T-cell (primary cell): ENCODE data around the gene PAK1. TPM values are rescaled to one million over a fixed set of nuclear protein-coding genes. Genes with fewer than 3 reads are reported as not detected.

Experiments
- ATAC-seq, 4 experiments: fragments of 200-7000 bp in 3 of 4; fragments of 150-1000 bp in 1 of 4; cut with Tn5 transposase; replicated peaks in 1 of 4; 1 replicate in 3 of 4; 2 replicates in 1 of 4; pipeline ENCODE4 v1.10.0; 2021; ENCODE audit warnings: moderate library complexity in 3 of 4, mild to moderate bottlenecking in 2 of 4, moderate number of reproducible peaks in 1 of 4
- CTCF ChIA-PET, 2 donors: fragments of 300-600 bp; sonication (Branson Sonifier 250); formaldehyde crosslinking; loops; one replicate each; lab custom pipeline; 2022; ENCODE audit warnings: antibody characterized with exemption in 2 of 2; lab: Charles Lee
- POLR2A ChIA-PET, 2 donors: fragments of 300-600 bp; sonication (Branson Sonifier 250); formaldehyde crosslinking; loops; one replicate each; lab custom pipeline; 2022; ENCODE audit warnings: antibody characterized with exemption in 2 of 2; lab: Charles Lee
- DNase-seq, 35 experiments: peaks; one replicate each; pipeline versions ENCODE4 v3.0.0 to v3.0.0-alpha.2; 2013 to 2023
- H3K27ac ChIP-seq: one replicate; pipeline ENCODE4 v1.5.1; 2013; ENCODE audit warnings: low read length
- H3K27me3 ChIP-seq, 2 experiments: replicated peaks in 1 of 2; 1 replicate in 1 of 2; 2 replicates in 1 of 2; pipeline versions ENCODE4 v1.6.1 to v1.7.0; 2013; ENCODE audit warnings: low read length in 1 of 2, mixed read lengths in 1 of 2; ENCODE audit not compliant: control insufficient read depth in 2 of 2, insufficient read depth in 2 of 2; ENCODE audit errors: extremely low read depth in 1 of 2
- H3K36me3 ChIP-seq, 2 donors: 1 replicate in 1 of 2; 2 replicates in 1 of 2; pipeline versions ENCODE4 v1.6.1 to v1.7.0; 2013; ENCODE audit warnings: low read length in 1 of 2; ENCODE audit not compliant: control insufficient read depth in 2 of 2, insufficient read depth in 1 of 2; ENCODE audit errors: extremely low read depth in 1 of 2
- H3K4me1 ChIP-seq, 2 experiments: 1 replicate in 1 of 2; 2 replicates in 1 of 2; pipeline versions ENCODE4 v1.6.1 to v1.7.0; 2013; ENCODE audit warnings: low read length in 2 of 2, mixed read lengths in 1 of 2; ENCODE audit not compliant: insufficient read depth in 2 of 2, control insufficient read depth in 1 of 2; ENCODE audit errors: extremely low read depth in 1 of 2
- H3K4me3 ChIP-seq, 2 donors: 1 replicate in 1 of 2; 2 replicates in 1 of 2; pipeline versions ENCODE4 v1.5.1 to v1.7.0; 2013; ENCODE audit warnings: mild to moderate bottlenecking in 2 of 2, low read length in 1 of 2, moderate library complexity in 1 of 2; ENCODE audit not compliant: control insufficient read depth in 1 of 2; ENCODE audit errors: extremely low read depth in 1 of 2
- H3K9me3 ChIP-seq: 2 replicates; pipeline ENCODE4 v1.7.0; 2013
- H3K27ac Mint-ChIP-seq, 2 donors: one replicate each; pipeline ENCODE4 v1.8.0; 2020 to 2021; ENCODE audit warnings: mild to moderate bottlenecking in 2 of 2, mixed read lengths in 2 of 2
- H3K27me3 Mint-ChIP-seq, 2 donors: one replicate each; pipeline ENCODE4 v1.8.0; 2021 to 2022; ENCODE audit warnings: mixed read lengths in 2 of 2
- H3K36me3 Mint-ChIP-seq: one replicate; pipeline ENCODE4 v1.8.0; 2021; ENCODE audit warnings: mixed read lengths
- H3K4me1 Mint-ChIP-seq, 3 donors: one replicate each; pipeline ENCODE4 v1.8.0; 2020 to 2022; ENCODE audit warnings: mixed read lengths in 3 of 3, mild to moderate bottlenecking in 1 of 3
- H3K4me3 Mint-ChIP-seq, 3 donors: one replicate each; pipeline ENCODE4 v1.8.0; 2020 to 2022; ENCODE audit warnings: mild to moderate bottlenecking in 3 of 3, mixed read lengths in 3 of 3, moderate library complexity in 3 of 3
- H3K9me3 Mint-ChIP-seq, 3 donors: one replicate each; pipeline ENCODE4 v1.8.0; 2020 to 2022; ENCODE audit warnings: mixed read lengths in 3 of 3
- WGBS: methylation state at CpG from one replicate; pipeline ENCODE4 v1.1.5; 2013; ENCODE audit warnings: missing lambda C conversion rate; ENCODE audit not compliant: insufficient coverage; 5-methylcytosine and 5-hydroxymethylcytosine counted together
- total RNA-seq, 35 experiments: library from RNA in 6 of 35; stranded (reverse) in 6 of 35; fragments of 120-200 nt in 1 of 35; gene quantifications; one replicate each; pipeline versions ENCODE4 v1.2.1 to v1.2.4 and lab custom pipeline; 2013 to 2026

The PAK1 gene
- total RNA-seq, 5 donors from 2014 or later (not counting 1 experiment from before 2014, with no cell fraction given): 15.9 to 28.0 (median 18.7) TPM

GRCh38 chr11:77320351-77320750, 153.5 kb downstream of the PAK1 start:
- Histone ChIP-seq H3K4me1 (no peaks in the 10 kb centered on the region), H3K4me3 (no peak overlapping the region), H3K36me3 (peaks cover 4 to 8% of the 10 kb centered on the region in 2 donors), H3K27ac (no peak overlapping the region), H3K27me3 (no peaks in the 10 kb centered on the region), H3K9me3 (no peaks in the 10 kb centered on the region)
- H3K4me3 Mint-ChIP-seq: no peak overlapping the region
- CTCF ChIA-PET: no interaction called here
- peaks cover 16% of the 10 kb centered on the region for H3K36me3 Mint-ChIP-seq
- ATAC-seq (no peak), DNase-seq (no peak)
- no peaks in the 10 kb centered on the region for H3K4me1 Mint-ChIP-seq
- POLR2A ChIA-PET: no interaction called here
- H3K9me3 Mint-ChIP-seq: no peaks in the 10 kb centered on the region
- H3K27me3 Mint-ChIP-seq: peaks cover 0 to 2% of the 10 kb centered on the region in 2 donors
- WGBS: 100% methylated on average over 1 of the region's 1 CpG
- H3K27ac Mint-ChIP-seq: no peak overlapping the region

DNA sequence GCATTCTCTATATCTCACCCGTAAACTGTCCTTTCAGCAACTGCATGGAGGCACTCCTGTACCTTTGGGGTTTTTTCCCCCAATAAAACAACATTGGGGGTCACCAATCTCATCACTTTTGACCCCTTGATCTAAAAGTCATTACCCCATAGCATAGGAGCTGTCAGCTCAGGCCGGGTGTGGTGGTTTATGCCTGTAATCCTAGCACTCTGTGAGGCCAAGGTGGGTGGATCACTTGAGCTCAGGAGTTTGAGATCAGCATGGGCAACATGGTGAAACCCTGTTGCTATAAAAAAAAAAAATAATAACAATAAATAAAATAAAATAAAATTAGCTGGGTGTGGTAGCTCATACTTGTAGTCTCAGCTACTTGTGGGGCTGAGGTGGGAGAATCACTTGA, 155.3 kb downstream of the PAK1 start:
- Mint-ChIP-seq H3K27ac (no peak overlapping the region), H3K36me3 (peaks cover 13% of the 10 kb centered on the region), H3K4me1 (no peaks in the 10 kb centered on the region), H3K9me3 (no peaks in the 10 kb centered on the region), H3K4me3 (no peak overlapping the region), H3K27me3 (peaks cover 0 to 2% of the 10 kb centered on the region in 2 donors)
- H3K4me1 ChIP-seq: no peaks in the 10 kb centered on the region
- no peaks in the 10 kb centered on the region for H3K27me3 ChIP-seq
- WGBS: 100% methylated on average over 1 of the region's 2 CpGs
- H3K27ac ChIP-seq: no peak overlapping the region
- DNase-seq: no peak
- H3K4me3 ChIP-seq: no peak overlapping the region
- H3K9me3 ChIP-seq: no peaks in the 10 kb centered on the region
- no peak for ATAC-seq
- peaks cover 2 to 3% of the 10 kb centered on the region in 2 donors for H3K36me3 ChIP-seq
- ChIA-PET POLR2A (no interaction called here), CTCF (no interaction called here)

DNA sequence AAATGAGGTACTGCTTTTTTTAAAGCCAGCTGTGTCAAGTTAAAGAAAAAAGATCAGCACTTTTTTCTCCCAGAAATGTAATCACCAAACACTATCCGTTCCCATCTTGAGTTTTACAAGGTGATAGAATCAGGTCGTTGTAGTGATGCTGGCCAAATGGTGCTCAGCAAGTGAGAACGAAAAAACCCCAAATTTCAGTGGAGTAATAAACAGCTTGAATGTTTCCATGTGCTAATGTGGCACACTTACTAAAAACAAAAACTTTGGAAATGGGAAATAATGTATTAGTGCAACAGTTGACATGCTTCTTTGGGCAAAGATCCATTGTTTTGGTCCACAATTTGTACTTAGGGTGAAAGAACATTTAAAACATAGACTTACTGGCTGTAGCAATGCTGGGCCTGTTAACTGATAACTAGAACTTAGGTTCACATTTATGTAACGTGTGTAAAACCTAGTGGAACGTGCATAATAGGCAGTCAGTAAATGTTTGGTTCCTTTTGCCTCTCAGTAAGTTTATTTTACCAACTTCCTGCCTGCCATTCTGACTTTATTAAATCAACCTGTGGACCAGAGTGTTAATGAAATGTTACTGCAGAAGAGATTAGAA, 157.1 kb downstream of the PAK1 start:
- H3K9me3 ChIP-seq: no peaks in the 10 kb centered on the region
- no CpG with 5 or more reads among the region's 5 CpGs for WGBS
- no peaks in the 10 kb centered on the region for H3K27me3 ChIP-seq
- ChIA-PET CTCF (no interaction called here), POLR2A (no interaction called here)
- no peaks in the 10 kb centered on the region for H3K4me1 Mint-ChIP-seq
- ATAC-seq (no peak), DNase-seq (no peak)
- peaks cover 0 to under 1% of the 10 kb centered on the region in 2 donors for H3K36me3 ChIP-seq
- no peak overlapping the region for H3K4me3 Mint-ChIP-seq
- no peak overlapping the region for H3K4me3 ChIP-seq
- no peak overlapping the region for H3K27ac ChIP-seq
- peaks cover 0 to 4% of the 10 kb centered on the region in 2 donors for H3K27me3 Mint-ChIP-seq
- peaks cover under 1% of the 10 kb centered on the region for H3K36me3 Mint-ChIP-seq
- H3K27ac Mint-ChIP-seq: no peak overlapping the region
- H3K9me3 Mint-ChIP-seq: no peaks in the 10 kb centered on the region
- no peaks in the 10 kb centered on the region for H3K4me1 ChIP-seq

DNA sequence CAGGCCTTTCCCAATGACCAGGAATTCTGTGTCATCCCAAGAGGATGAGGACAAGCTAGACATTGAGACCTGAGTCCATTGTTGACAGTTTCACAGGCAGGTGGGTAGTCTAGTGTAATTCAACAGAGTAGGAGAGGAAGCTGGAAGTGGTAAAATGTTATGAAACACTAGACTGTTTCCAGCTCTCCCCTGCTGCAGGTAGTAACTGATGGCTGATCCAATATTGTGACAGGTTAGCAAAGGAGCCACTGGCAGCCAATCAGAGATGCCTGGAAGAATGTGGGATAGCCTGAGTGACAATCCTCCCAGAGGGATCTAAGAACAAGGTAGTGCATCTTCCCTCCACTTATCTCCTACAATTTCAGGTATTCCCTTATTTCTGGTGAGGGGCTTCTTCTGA, 161.8 kb downstream of the PAK1 start:
- Histone ChIP-seq H3K4me1 (no peaks in the 10 kb centered on the region), H3K9me3 (no peaks in the 10 kb centered on the region), H3K27ac (no peak overlapping the region), H3K4me3 (no peak overlapping the region), H3K27me3 (no peaks in the 10 kb centered on the region), H3K36me3 (no peaks in the 10 kb centered on the region)
- H3K27me3 Mint-ChIP-seq: peaks cover 0 to 6% of the 10 kb centered on the region in 2 donors
- H3K4me3 Mint-ChIP-seq: no peak overlapping the region
- no peaks in the 10 kb centered on the region for H3K4me1 Mint-ChIP-seq
- DNase-seq: no peak
- POLR2A ChIA-PET: no interaction called here
- no peaks in the 10 kb centered on the region for H3K9me3 Mint-ChIP-seq
- ATAC-seq: no peak
- no peak overlapping the region for H3K27ac Mint-ChIP-seq
- no peaks in the 10 kb centered on the region for H3K36me3 Mint-ChIP-seq
- CTCF ChIA-PET: no interaction called here

DNA sequence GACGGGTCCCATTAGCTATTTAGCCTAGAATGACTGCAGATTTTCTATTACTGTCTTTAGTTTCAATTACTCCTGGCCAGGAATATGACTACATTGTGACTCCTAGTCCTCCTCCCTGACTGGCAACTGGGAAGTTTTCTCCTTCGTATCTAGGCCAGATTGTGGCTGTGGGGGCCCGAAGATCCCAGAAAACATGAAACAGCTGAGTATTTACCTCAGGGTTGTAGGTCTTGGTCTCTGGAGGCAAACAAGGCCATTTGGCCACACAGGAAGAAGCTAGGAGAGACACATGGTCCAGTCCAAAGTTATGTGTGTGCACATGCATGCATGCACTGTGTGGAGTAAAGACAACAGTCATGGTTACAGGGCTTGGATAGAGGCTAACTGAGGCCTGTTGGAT, 162.2 kb downstream of the PAK1 start:
- 86% methylated on average over 1 of the region's 3 CpGs for WGBS
- Mint-ChIP-seq H3K27me3 (peaks cover 0 to 6% of the 10 kb centered on the region in 2 donors), H3K36me3 (no peaks in the 10 kb centered on the region), H3K9me3 (no peaks in the 10 kb centered on the region), H3K27ac (no peak overlapping the region), H3K4me1 (no peaks in the 10 kb centered on the region), H3K4me3 (no peak overlapping the region)
- Histone ChIP-seq H3K36me3 (no peaks in the 10 kb centered on the region), H3K9me3 (no peaks in the 10 kb centered on the region), H3K4me3 (no peak overlapping the region), H3K27ac (no peak overlapping the region), H3K4me1 (no peaks in the 10 kb centered on the region), H3K27me3 (no peaks in the 10 kb centered on the region)
- no peak for ATAC-seq
- no peak for DNase-seq
- ChIA-PET CTCF (no interaction called here), POLR2A (no interaction called here)

DNA sequence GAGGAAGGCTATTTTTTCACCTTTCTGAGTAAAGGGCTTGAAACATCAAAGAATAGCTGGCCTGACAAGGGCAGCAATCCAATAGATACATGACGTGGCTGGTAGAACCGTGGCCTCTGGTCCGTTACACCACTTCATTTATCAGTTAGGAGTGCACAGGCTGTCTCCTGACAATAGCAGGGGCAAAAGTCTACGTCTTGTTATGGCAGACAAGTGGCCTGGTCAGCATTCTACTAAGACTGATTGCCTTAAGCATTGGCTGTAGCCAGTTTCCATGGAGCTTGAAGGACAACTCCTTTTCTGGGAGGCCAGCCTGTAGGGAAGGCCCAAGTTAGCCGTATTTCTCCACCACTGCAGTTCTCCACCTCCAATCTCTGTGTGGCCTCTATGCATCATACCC, 163.2 kb downstream of the PAK1 start:
- H3K9me3 ChIP-seq: no peaks in the 10 kb centered on the region
- 90% methylated on average over 3 of the region's 5 CpGs for WGBS
- ChIA-PET POLR2A (interaction anchor here in 1 of 2 donors (0.6 kb wide), 1 partner anchor 13 kb away, joined by 3 read pairs; no protein-coding TSS in a partner anchor), CTCF (no interaction called here)
- H3K27ac ChIP-seq: no peak overlapping the region
- no peaks in the 10 kb centered on the region for H3K4me1 ChIP-seq
- H3K36me3 ChIP-seq: no peaks in the 10 kb centered on the region
- Mint-ChIP-seq H3K27me3 (peaks cover 0 to 6% of the 10 kb centered on the region in 2 donors), H3K9me3 (no peaks in the 10 kb centered on the region), H3K4me3 (no peak overlapping the region), H3K4me1 (no peaks in the 10 kb centered on the region), H3K36me3 (no peaks in the 10 kb centered on the region), H3K27ac (no peak overlapping the region)
- ATAC-seq (no peak), DNase-seq (no peak)
- H3K27me3 ChIP-seq: no peaks in the 10 kb centered on the region
- H3K4me3 ChIP-seq: no peak overlapping the region
